CD4-positive, CD25-positive, alpha-beta regulatory T cell (primary cell): ENCODE results near the gene SHISA5. TPM values are rescaled to one million over a fixed set of nuclear protein-coding genes. Genes with fewer than 3 reads are reported as not detected.

Source experiments
- ATAC-seq, 2 donors: fragments of 150-1000 bp; cut with Tn5 transposase; one replicate each; pipeline ENCODE4 v1.10.0; 2021; ENCODE audit warnings: low read depth in 2 of 2, moderate number of reproducible peaks in 2 of 2, moderate library complexity in 1 of 2
- DNase-seq, 3 donors: peaks; one replicate each; pipeline versions ENCODE4 v3.0.0 to v3.0.0-alpha.2; 2012 to 2022; ENCODE audit warnings: mixed read lengths in 1 of 3
- H3K27ac ChIP-seq: one replicate; pipeline ENCODE4 v1.7.0; 2013; ENCODE audit warnings: mild to moderate bottlenecking, low read length; ENCODE audit not compliant: insufficient read depth, poor library complexity, severe bottlenecking
- H3K27me3 ChIP-seq: one replicate; pipeline ENCODE4 v1.7.0; 2013; ENCODE audit warnings: low read length; ENCODE audit not compliant: control insufficient read depth, insufficient read depth
- H3K36me3 ChIP-seq: one replicate; pipeline ENCODE4 v1.7.0; 2013; ENCODE audit warnings: mild to moderate bottlenecking, low read length, moderate library complexity; ENCODE audit not compliant: control insufficient read depth, insufficient read depth
- H3K4me1 ChIP-seq: 2 replicates; pipeline ENCODE4 v1.7.0; 2013; ENCODE audit warnings: mild to moderate bottlenecking, low read length; ENCODE audit not compliant: insufficient read depth, control insufficient read depth, poor library complexity, severe bottlenecking
- H3K4me3 ChIP-seq: one replicate; pipeline ENCODE4 v1.7.0; 2013; ENCODE audit warnings: low read depth, mild to moderate bottlenecking, low read length, moderate library complexity
- H3K9me3 ChIP-seq, 2 experiments: 1 replicate in 1 of 2; 2 replicates in 1 of 2; pipeline ENCODE4 v1.7.0; 2013; ENCODE audit warnings: low read length in 2 of 2, mild to moderate bottlenecking in 1 of 2, moderate library complexity in 1 of 2; ENCODE audit not compliant: control insufficient read depth in 2 of 2
- H3K27ac Mint-ChIP-seq, 3 donors: one replicate each; pipeline ENCODE4 v1.8.0; 2020 to 2022; ENCODE audit warnings: mild to moderate bottlenecking in 3 of 3, mixed read lengths in 3 of 3, moderate library complexity in 2 of 3
- H3K27me3 Mint-ChIP-seq: one replicate; pipeline ENCODE4 v1.8.0; 2022; ENCODE audit warnings: mild to moderate bottlenecking, mixed read lengths
- H3K36me3 Mint-ChIP-seq: one replicate; pipeline ENCODE4 v1.8.0; 2020; ENCODE audit warnings: mixed read lengths
- H3K4me1 Mint-ChIP-seq, 4 donors: one replicate each; pipeline ENCODE4 v1.8.0; 2020 to 2022; ENCODE audit warnings: mixed read lengths in 4 of 4, mild to moderate bottlenecking in 1 of 4
- H3K4me3 Mint-ChIP-seq, 4 donors: one replicate each; pipeline ENCODE4 v1.8.0; 2020 to 2022; ENCODE audit warnings: mild to moderate bottlenecking in 4 of 4, mixed read lengths in 4 of 4, moderate library complexity in 3 of 4
- H3K9me3 Mint-ChIP-seq, 7 donors: one replicate each; pipeline ENCODE4 v1.8.0; 2020 to 2022; ENCODE audit warnings: mixed read lengths in 7 of 7, mild to moderate bottlenecking in 3 of 7, moderate library complexity in 2 of 7
- polyA plus RNA-seq, 4 donors: library from polyadenylated mRNA; unstranded; fragments of 300-500 nt; fragmentation: Illumina TruSeq; gene quantifications; one replicate each; pipeline ENCODE4 v1.2.3, GENCODE V29; 2021
- total RNA-seq: library from RNA; stranded (reverse); gene quantifications from one replicate; pipeline ENCODE4 v1.2.3, GENCODE V29; 2022

SHISA5 gene
- total and polyA plus RNA-seq, 5 donors from 2014 or later = 197 to 598 (median 417) TPM

- H3K27me3 ChIP-seq = no peaks in the 10 kb centered on the region
- Mint-ChIP-seq H3K4me1 (peaks cover 8 to 69% (median 30%) of the 10 kb centered on the region in 4 donors), H3K36me3 (peaks cover 8% of the 10 kb centered on the region), H3K27ac (peak overlapping the region; percentile 86 to 98 (median 90)), H3K4me3 (peak overlapping the region; percentile 82 to 90 (median 84)), H3K9me3 (no peaks in the 10 kb centered on the region), H3K27me3 (peaks cover 4% of the 10 kb centered on the region)
- H3K9me3 ChIP-seq = no peaks in the 10 kb centered on the region
- H3K4me3 ChIP-seq = peak overlapping the region; percentile 13
- H3K27ac ChIP-seq = peak overlapping the region; percentile 69
- no peak for DNase-seq
- peaks cover 37% of the 10 kb centered on the region for H3K4me1 ChIP-seq
- H3K36me3 ChIP-seq = peaks cover 4% of the 10 kb centered on the region
- ATAC-seq = peak in 1 of 2 donors; percentile 1
These were observed 448 bp downstream of the SHISA5 start for GRCh38 chr3:48503401-48504050.

- peak overlapping the region; percentile 69 for H3K27ac ChIP-seq
- H3K36me3 ChIP-seq = peaks cover 8% of the 10 kb centered on the region
- H3K4me3 ChIP-seq = peak overlapping the region; percentile 19
- peaks cover 2% of the 10 kb centered on the region for H3K27me3 Mint-ChIP-seq
- no peaks in the 10 kb centered on the region for H3K9me3 Mint-ChIP-seq
- ATAC-seq = no peak
- H3K36me3 Mint-ChIP-seq = peaks cover 13% of the 10 kb centered on the region
- DNase-seq = no peak
- no peaks in the 10 kb centered on the region for H3K27me3 ChIP-seq
- H3K4me1 Mint-ChIP-seq = peaks cover 7 to 66% (median 28%) of the 10 kb centered on the region in 4 donors
- H3K9me3 ChIP-seq = no peaks in the 10 kb centered on the region
- peaks cover 34% of the 10 kb centered on the region for H3K4me1 ChIP-seq
- peak overlapping the region; percentile 86 to 99 (median 90) for H3K27ac Mint-ChIP-seq
- peak overlapping the region; percentile 82 to 90 (median 84) for H3K4me3 Mint-ChIP-seq
These were observed 1.2 kb downstream of the SHISA5 start for GRCh38 chr3:48502728-48503168.

GRCh38 chr3:48502121-48502520 lies 1.9 kb downstream of the SHISA5 start:
- Mint-ChIP-seq H3K27ac (peak overlapping the region; percentile 86 to 99 (median 90)), H3K4me1 (peaks cover 5 to 62% (median 23%) of the 10 kb centered on the region in 4 donors), H3K9me3 (no peaks in the 10 kb centered on the region), H3K36me3 (peaks cover 13% of the 10 kb centered on the region), H3K27me3 (no peaks in the 10 kb centered on the region), H3K4me3 (peak overlapping the region; percentile 58 to 85 (median 82))
- Histone ChIP-seq H3K36me3 (peaks cover 8% of the 10 kb centered on the region), H3K27me3 (no peaks in the 10 kb centered on the region), H3K27ac (no peak overlapping the region), H3K9me3 (no peaks in the 10 kb centered on the region), H3K4me1 (peaks cover 28% of the 10 kb centered on the region), H3K4me3 (no peak overlapping the region)
- DNase-seq (no peak), ATAC-seq (no peak)

- Mint-ChIP-seq H3K4me1 (peaks cover 5 to 53% (median 23%) of the 10 kb centered on the region in 4 donors), H3K36me3 (peaks cover 13% of the 10 kb centered on the region), H3K9me3 (no peaks in the 10 kb centered on the region), H3K27me3 (no peaks in the 10 kb centered on the region), H3K4me3 (peak overlapping the region in 1 of 4 donors; percentile 19), H3K27ac (peak overlapping the region; percentile 86 to 99 (median 90))
- H3K4me3 ChIP-seq = no peak overlapping the region
- no peak overlapping the region for H3K27ac ChIP-seq
- H3K9me3 ChIP-seq = no peaks in the 10 kb centered on the region
- H3K27me3 ChIP-seq = no peaks in the 10 kb centered on the region
- H3K36me3 ChIP-seq = peaks cover 8% of the 10 kb centered on the region
- DNase-seq (no peak), ATAC-seq (no peak)
- H3K4me1 ChIP-seq = peaks cover 26% of the 10 kb centered on the region
These were observed 2.8 kb downstream of the SHISA5 start for GRCh38 chr3:48501196-48501595.

GRCh38 chr3:48500656-48501055 lies 3.3 kb downstream of the SHISA5 start:
- H3K36me3 ChIP-seq = peaks cover 8% of the 10 kb centered on the region
- Mint-ChIP-seq H3K4me3 (peak overlapping the region in 3 of 4 donors; percentile 13 to 81 (median 47)), H3K9me3 (no peaks in the 10 kb centered on the region), H3K4me1 (peaks cover 5 to 50% (median 23%) of the 10 kb centered on the region in 4 donors), H3K27ac (peak overlapping the region in 2 of 3 donors; percentile 50 to 63), H3K36me3 (peaks cover 13% of the 10 kb centered on the region), H3K27me3 (no peaks in the 10 kb centered on the region)
- no peaks in the 10 kb centered on the region for H3K27me3 ChIP-seq
- peaks cover 26% of the 10 kb centered on the region for H3K4me1 ChIP-seq
- H3K4me3 ChIP-seq = no peak overlapping the region
- DNase-seq = no peak
- H3K27ac ChIP-seq = no peak overlapping the region
- no peaks in the 10 kb centered on the region for H3K9me3 ChIP-seq
- ATAC-seq = no peak

GRCh38 chr3:48493203-48493501 lies 10.8 kb downstream of the SHISA5 start:
- Mint-ChIP-seq H3K27ac (no peak overlapping the region), H3K27me3 (no peaks in the 10 kb centered on the region), H3K36me3 (peaks cover 15% of the 10 kb centered on the region), H3K4me1 (peaks cover 0 to 5% (median 1%) of the 10 kb centered on the region in 4 donors), H3K4me3 (no peak overlapping the region), H3K9me3 (no peaks in the 10 kb centered on the region)
- Histone ChIP-seq H3K27me3 (no peaks in the 10 kb centered on the region), H3K4me3 (no peak overlapping the region), H3K4me1 (no peaks in the 10 kb centered on the region), H3K36me3 (peaks cover 6% of the 10 kb centered on the region), H3K27ac (no peak overlapping the region), H3K9me3 (no peaks in the 10 kb centered on the region)
- DNase-seq (no peak), ATAC-seq (no peak)

GRCh38 chr3:48492461-48493202 lies 11.3 kb downstream of the SHISA5 start:
- no peak overlapping the region for H3K4me3 Mint-ChIP-seq
- no peak overlapping the region for H3K27ac ChIP-seq
- DNase-seq = no peak
- peaks cover 12% of the 10 kb centered on the region for H3K36me3 Mint-ChIP-seq
- no peak overlapping the region for H3K4me3 ChIP-seq
- no peak for ATAC-seq
- peaks cover 0 to 5% (median under 1%) of the 10 kb centered on the region in 4 donors for H3K4me1 Mint-ChIP-seq
- H3K4me1 ChIP-seq = no peaks in the 10 kb centered on the region
- H3K27me3 ChIP-seq = no peaks in the 10 kb centered on the region
- H3K36me3 ChIP-seq = peaks cover 3% of the 10 kb centered on the region
- H3K9me3 ChIP-seq = no peaks in the 10 kb centered on the region
- H3K27ac Mint-ChIP-seq = peak overlapping the region in 1 of 3 donors; percentile 26
- no peaks in the 10 kb centered on the region for H3K27me3 Mint-ChIP-seq
- no peaks in the 10 kb centered on the region for H3K9me3 Mint-ChIP-seq
